ENCODE data around the gene CYB561. TPM values are rescaled to one million over a fixed set of nuclear protein-coding genes. Genes with fewer than 3 reads are reported as not detected.
"Not testable (repeated sequence)": the region's sequence is repeated elsewhere in the genome, so short reads cannot be mapped to it uniquely, and the experiment has no call there.

The CYB561 gene
- total and polyA plus RNA-seq, 2 experiments from 2014 or later = 13.7 to 30.9 TPM

- DNase-seq (ENCODE audit: low spot score) = no peak
- Mint-ChIP-seq H3K4me3 (no peak overlapping the region), H3K9me3 (peaks cover 9% of the 10 kb centered on the region), H3K27me3 (ENCODE audit: insufficient read depth, low read depth, poor library complexity) (peaks cover 12% of the 10 kb centered on the region), H3K36me3 (ENCODE audit: low read depth) (peaks cover 6% of the 10 kb centered on the region; the same call in 1 of the 3 replicates), H3K4me1 (peaks cover 11% of the 10 kb centered on the region), H3K27ac (no peak overlapping the region)
- Histone ChIP-seq H3K27ac (ENCODE audit: low read depth) (no peak overlapping the region), H3F3A (replicated peaks; ENCODE audit: low read depth) (no peaks in the 10 kb centered on the region), H3K9me2 (ENCODE audit: insufficient read depth) (no peaks in the 10 kb centered on the region), H3K4me1 (ENCODE audit: insufficient read depth) (no peaks in the 10 kb centered on the region; the same call in 1 of the 2 replicates), H3K36me3 (ENCODE audit: insufficient read depth) (no peaks in the 10 kb centered on the region), H3K4me3 (no peak overlapping the region), H3K79me2 (replicated peaks; ENCODE audit: insufficient read depth) (no peaks in the 10 kb centered on the region), H4K20me1 (replicated peaks; ENCODE audit: insufficient read depth) (no peaks in the 10 kb centered on the region), H2AFZ (no peak overlapping the region; the same call in 1 of the 2 replicates), H3K4me2 (no peak overlapping the region), H3K27me3 (ENCODE audit: insufficient read depth) (no peaks in the 10 kb centered on the region)
- no peak for TF ChIP-seq EZH2 (IDR thresholded peaks at IDR 0.05; ENCODE audit: low read depth, unreplicated experiment)
- no peak for TF ChIP-seq ZNF462 (CRISPR knock-in tag; IDR thresholded peaks at IDR 0.05)
- TF ChIP-seq POLR2AphosphoS5 (IDR thresholded peaks at IDR 0.05; ENCODE audit: low read depth) = no peak
- TF ChIP-seq CREB1 (CRISPR knock-in tag; IDR thresholded peaks at IDR 0.05; ENCODE audit: low read depth) = no peak
- no peak for TF ChIP-seq STAT1 (IDR thresholded peaks at IDR 0.05; ENCODE audit: unreplicated experiment)
- ATAC-seq = no peak
These were observed 8.8 kb upstream of the CYB561 start for GRCh38 chr17:63454915-63455314.

DNA sequence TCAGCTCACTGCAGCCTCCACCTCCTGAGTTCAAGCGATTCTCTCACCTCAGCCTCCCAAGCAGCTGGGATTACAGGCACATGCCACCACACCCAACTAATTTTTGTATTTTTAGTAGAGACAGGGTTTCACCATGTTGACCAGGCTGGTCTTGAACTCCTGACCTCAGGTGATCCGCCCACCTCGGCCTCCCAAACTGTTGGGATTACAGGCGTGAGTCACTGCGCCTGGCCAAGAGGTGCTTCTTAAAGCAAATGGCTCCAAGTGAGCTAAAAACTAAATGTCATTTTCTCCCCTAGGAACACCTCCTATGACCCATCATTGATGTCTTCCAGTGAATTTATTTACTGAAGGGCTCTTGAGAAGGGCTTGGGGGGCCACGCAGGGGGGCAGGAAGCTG, 8.3 kb upstream of the CYB561 start:
- not testable (repeated sequence) for DNase-seq (ENCODE audit: low spot score); H3K4me2 ChIP-seq; H3K4me1 ChIP-seq (ENCODE audit: insufficient read depth); H3K27ac ChIP-seq (ENCODE audit: low read depth); H3K36me3 Mint-ChIP-seq (ENCODE audit: low read depth); ATAC-seq; H3K27me3 ChIP-seq (ENCODE audit: insufficient read depth); H3K79me2 ChIP-seq (replicated peaks; ENCODE audit: insufficient read depth); H3K9me2 ChIP-seq (ENCODE audit: insufficient read depth); H3K27ac Mint-ChIP-seq; H3K9me3 Mint-ChIP-seq; H3K4me3 Mint-ChIP-seq; H3K4me3 ChIP-seq; H3F3A ChIP-seq (replicated peaks; ENCODE audit: low read depth); H2AFZ ChIP-seq; H4K20me1 ChIP-seq (replicated peaks; ENCODE audit: insufficient read depth); H3K36me3 ChIP-seq (ENCODE audit: insufficient read depth)
- peaks cover 12% of the 10 kb centered on the region for H3K27me3 Mint-ChIP-seq (ENCODE audit: insufficient read depth, low read depth, poor library complexity)
- H3K4me1 Mint-ChIP-seq = peaks cover 13% of the 10 kb centered on the region

All from GM23338 (cell line).